ENCODE data around the gene DGKB.

The DGKB gene

GRCh38 chr7:14902589-14903067 lies at the start of gene DGKB:
DGKB (minus strand) TSS chr7:14902751.
- DNase-seq (ENCODE audit: low read depth in 2 of 2): no peak

GRCh38 chr7:14950013-14950412 lies 47.5 kb upstream of the DGKB start:
- no peak for DNase-seq (ENCODE audit: low read depth in 2 of 2)

GRCh38 chr7:14938181-14938580 lies 35.6 kb upstream of the DGKB start:
- DNase-seq (ENCODE audit: low read depth in 2 of 2): no peak

- no peak for DNase-seq (ENCODE audit: low read depth in 2 of 2)
Measured at GRCh38 chr7:14937581-14937980, 35.0 kb upstream of the DGKB start.

GRCh38 chr7:14936554-14936953 lies 34.0 kb upstream of the DGKB start:
- no peak for DNase-seq (ENCODE audit: low read depth in 2 of 2)

- no peak for DNase-seq (ENCODE audit: low read depth in 2 of 2)
Measured at GRCh38 chr7:14934839-14935238, 32.3 kb upstream of the DGKB start.

- DNase-seq (ENCODE audit: low read depth in 2 of 2): no peak
Measured at GRCh38 chr7:14931511-14932215, 29.1 kb upstream of the DGKB start.

GRCh38 chr7:14924398-14924797 lies 21.8 kb upstream of the DGKB start:
- no peak for DNase-seq (ENCODE audit: low read depth in 2 of 2)

GRCh38 chr7:14911077-14911476 lies 8.5 kb upstream of the DGKB start:
- no peak for DNase-seq (ENCODE audit: low read depth in 2 of 2)

- no peak for DNase-seq (ENCODE audit: low read depth in 2 of 2)
Measured at GRCh38 chr7:14908697-14909096, 6.1 kb upstream of the DGKB start.

GRCh38 chr7:14905764-14906163 lies 3.2 kb upstream of the DGKB start:
- no peak for DNase-seq (ENCODE audit: low read depth in 2 of 2)

GRCh38 chr7:14900051-14900450 lies 2.5 kb downstream of the DGKB start:
- DNase-seq (ENCODE audit: low read depth in 2 of 2): no peak

- no peak for DNase-seq (ENCODE audit: low read depth in 2 of 2)
Measured at GRCh38 chr7:14899030-14899429, 3.5 kb downstream of the DGKB start.

GRCh38 chr7:14896461-14896860 lies 6.1 kb downstream of the DGKB start:
- no peak for DNase-seq (ENCODE audit: low read depth in 2 of 2)

GRCh38 chr7:14894826-14895225 lies 7.7 kb downstream of the DGKB start:
- no peak for DNase-seq (ENCODE audit: low read depth in 2 of 2)

GRCh38 chr7:14892961-14893360 lies 9.6 kb downstream of the DGKB start:
- no peak for DNase-seq (ENCODE audit: low read depth in 2 of 2)

GRCh38 chr7:14891289-14891688 lies 11.3 kb downstream of the DGKB start:
- no peak for DNase-seq (ENCODE audit: low read depth in 2 of 2)

GRCh38 chr7:14888962-14889361 lies 13.6 kb downstream of the DGKB start:
- no peak for DNase-seq (ENCODE audit: low read depth in 2 of 2)

GRCh38 chr7:14886533-14886932 lies 16.0 kb downstream of the DGKB start:
- DNase-seq (ENCODE audit: low read depth in 2 of 2): no peak

- no peak for DNase-seq (ENCODE audit: low read depth in 2 of 2)
Measured at GRCh38 chr7:14875941-14876587, 26.5 kb downstream of the DGKB start.

GRCh38 chr7:14871880-14872279 lies 30.7 kb downstream of the DGKB start:
- DNase-seq (ENCODE audit: low read depth in 2 of 2): no peak

GRCh38 chr7:14870394-14870793 lies 32.2 kb downstream of the DGKB start:
- no peak for DNase-seq (ENCODE audit: low read depth in 2 of 2)

- DNase-seq (ENCODE audit: low read depth in 2 of 2): no peak
Measured at GRCh38 chr7:14868937-14869336, 33.6 kb downstream of the DGKB start.

GRCh38 chr7:14861456-14861855 lies 41.1 kb downstream of the DGKB start:
- no peak for DNase-seq (ENCODE audit: low read depth in 2 of 2)
